NB4 (cell line): ENCODE measurements around the gene ERGIC1.
A peak's percentile ranks its signal among the peaks of the same experiment; 100 is the strongest.

Experiments
- DNase-seq: peaks from one replicate; pipeline ENCODE4 v3.0.0; 2010; ENCODE audit warnings: low read depth
- H3K4me3 ChIP-seq: one replicate; pipeline ENCODE4 v1.5.1; 2011; ENCODE audit warnings: mild to moderate bottlenecking, low read depth, low read length, moderate library complexity
- MYC ChIP-seq: IDR thresholded peaks from 2 replicates; pipeline ENCODE4 v1.6.1; 2011; ENCODE audit warnings: low read depth, low read length
- POLR2A ChIP-seq: IDR thresholded peaks from 2 replicates; pipeline ENCODE4 v1.6.1; 2011; ENCODE audit warnings: mild to moderate bottlenecking; ENCODE audit not compliant: insufficient read length; ENCODE audit errors: extremely low read depth
- TF ChIP-seq, protein P1 (sequence below): IDR thresholded peaks from 2 replicates; pipeline ENCODE4 v1.6.1; 2011; ENCODE audit warnings: low read depth, low read length
- TF ChIP-seq, protein P2 (sequence below): IDR thresholded peaks from one replicate; pipeline ENCODE4 v1.5.1; 2012; ENCODE audit warnings: low read depth, low read length

ERGIC1 gene

DNA sequence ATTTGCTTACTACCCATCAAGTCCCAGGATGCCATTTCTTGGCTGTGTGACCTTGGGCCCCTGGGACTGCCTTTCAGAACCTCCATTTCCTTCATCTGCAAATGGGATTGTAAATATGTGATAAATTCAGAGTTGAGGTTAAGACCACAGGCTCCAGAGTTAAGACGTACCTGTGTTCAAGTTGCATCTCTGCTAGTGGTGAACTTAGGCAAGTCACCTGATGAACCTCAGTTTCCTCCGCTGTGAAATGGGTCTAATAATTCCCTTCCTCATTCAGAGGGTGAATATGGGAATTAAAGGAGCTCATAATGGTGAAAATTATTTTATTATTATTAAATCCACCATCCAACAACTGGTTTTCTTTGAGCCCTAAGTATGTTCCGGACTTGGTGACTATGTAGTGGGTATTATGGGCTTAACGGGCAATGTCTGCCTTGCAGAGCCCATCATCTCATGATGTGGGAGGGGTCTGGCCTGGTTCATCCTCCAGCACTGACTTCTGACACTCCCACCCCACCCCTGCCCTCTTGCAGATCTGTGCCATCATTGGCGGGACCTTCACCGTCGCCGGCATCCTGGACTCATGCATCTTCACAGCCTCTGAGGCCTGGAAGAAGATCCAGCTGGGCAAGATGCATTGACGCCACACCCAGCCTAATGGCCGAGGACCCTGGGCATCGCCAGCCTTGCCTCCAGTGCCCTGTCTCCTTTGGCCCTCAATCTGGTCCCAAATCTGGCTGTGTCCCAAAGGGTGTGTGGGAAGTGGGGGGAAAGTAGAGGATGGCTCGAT, 116.3 kb downstream of the ERGIC1 start:
- H3K4me3 ChIP-seq: no peak overlapping the region
- TF ChIP-seq, protein P1, sequence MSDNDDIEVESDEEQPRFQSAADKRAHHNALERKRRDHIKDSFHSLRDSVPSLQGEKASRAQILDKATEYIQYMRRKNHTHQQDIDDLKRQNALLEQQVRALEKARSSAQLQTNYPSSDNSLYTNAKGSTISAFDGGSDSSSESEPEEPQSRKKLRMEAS: no peak
- TF ChIP-seq MYC (no peak), POLR2A (no peak)
- TF ChIP-seq, protein P2, sequence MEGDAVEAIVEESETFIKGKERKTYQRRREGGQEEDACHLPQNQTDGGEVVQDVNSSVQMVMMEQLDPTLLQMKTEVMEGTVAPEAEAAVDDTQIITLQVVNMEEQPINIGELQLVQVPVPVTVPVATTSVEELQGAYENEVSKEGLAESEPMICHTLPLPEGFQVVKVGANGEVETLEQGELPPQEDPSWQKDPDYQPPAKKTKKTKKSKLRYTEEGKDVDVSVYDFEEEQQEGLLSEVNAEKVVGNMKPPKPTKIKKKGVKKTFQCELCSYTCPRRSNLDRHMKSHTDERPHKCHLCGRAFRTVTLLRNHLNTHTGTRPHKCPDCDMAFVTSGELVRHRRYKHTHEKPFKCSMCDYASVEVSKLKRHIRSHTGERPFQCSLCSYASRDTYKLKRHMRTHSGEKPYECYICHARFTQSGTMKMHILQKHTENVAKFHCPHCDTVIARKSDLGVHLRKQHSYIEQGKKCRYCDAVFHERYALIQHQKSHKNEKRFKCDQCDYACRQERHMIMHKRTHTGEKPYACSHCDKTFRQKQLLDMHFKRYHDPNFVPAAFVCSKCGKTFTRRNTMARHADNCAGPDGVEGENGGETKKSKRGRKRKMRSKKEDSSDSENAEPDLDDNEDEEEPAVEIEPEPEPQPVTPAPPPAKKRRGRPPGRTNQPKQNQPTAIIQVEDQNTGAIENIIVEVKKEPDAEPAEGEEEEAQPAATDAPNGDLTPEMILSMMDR: no peak
- no peak for DNase-seq

DNA sequence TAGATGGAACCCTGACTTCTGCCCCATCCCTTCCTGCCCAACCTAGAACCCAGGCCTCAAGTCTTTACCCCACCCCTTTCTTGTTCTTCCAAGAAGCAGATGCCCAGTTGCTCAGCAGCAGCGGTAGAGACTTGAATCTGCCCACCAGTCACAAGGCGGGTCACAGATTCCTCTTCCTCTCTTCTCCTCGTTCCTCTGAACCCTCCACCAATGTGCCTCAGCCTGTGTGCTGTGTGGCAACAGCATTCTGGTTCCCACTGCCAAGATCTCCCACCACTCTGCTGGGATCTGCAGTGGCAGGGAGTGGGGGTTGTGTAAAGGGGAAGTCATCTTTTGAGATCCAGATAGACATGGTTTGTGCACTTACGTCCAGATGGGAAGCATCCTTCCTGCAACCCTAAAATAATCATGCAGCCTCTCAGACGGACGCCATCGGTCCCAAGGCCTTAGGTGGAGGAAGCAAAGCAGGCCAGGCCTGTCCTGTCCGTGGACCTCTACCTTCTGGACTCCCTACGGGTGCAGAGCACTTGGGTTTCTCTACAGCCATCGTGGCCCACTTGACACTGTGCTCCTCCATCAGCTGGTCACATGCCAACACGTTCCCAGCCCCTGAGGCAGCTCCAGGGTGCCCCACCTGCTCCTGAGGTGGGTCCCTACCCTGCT, 117.5 kb downstream of the ERGIC1 start:
- no peak for DNase-seq
- TF ChIP-seq, protein P2: no peak
- TF ChIP-seq POLR2A (no peak), MYC (no peak)
- TF ChIP-seq, protein P1: no peak
- H3K4me3 ChIP-seq: no peak overlapping the region

DNA sequence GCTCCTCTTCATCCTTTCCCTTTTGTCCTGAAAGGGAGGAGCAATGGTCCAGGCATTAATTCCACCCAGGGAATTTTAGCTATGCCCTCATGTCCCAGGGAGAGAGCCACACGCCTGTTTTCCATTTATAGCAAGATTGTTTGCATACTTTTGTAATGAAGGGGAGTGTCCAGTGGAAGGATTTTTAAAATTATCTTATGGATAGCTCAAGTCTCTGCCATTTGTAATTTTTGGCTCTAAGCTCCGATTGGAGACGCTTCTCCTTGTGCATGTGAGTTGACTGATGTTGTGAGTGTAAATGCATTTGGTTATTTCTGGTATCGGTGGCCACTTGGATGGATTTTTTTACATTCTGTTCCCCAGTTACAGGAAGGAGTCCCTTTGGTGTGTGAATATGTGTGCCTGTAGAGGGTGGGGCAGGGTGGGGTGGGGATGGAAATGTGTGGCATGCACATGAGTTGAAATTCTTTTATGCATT, 118.0 kb downstream of the ERGIC1 start:
- no peak overlapping the region for H3K4me3 ChIP-seq
- TF ChIP-seq POLR2A: no peak
- TF ChIP-seq, protein P2: no peak
- no peak for TF ChIP-seq MYC
- TF ChIP-seq, protein P1: no peak
- no peak for DNase-seq

DNA sequence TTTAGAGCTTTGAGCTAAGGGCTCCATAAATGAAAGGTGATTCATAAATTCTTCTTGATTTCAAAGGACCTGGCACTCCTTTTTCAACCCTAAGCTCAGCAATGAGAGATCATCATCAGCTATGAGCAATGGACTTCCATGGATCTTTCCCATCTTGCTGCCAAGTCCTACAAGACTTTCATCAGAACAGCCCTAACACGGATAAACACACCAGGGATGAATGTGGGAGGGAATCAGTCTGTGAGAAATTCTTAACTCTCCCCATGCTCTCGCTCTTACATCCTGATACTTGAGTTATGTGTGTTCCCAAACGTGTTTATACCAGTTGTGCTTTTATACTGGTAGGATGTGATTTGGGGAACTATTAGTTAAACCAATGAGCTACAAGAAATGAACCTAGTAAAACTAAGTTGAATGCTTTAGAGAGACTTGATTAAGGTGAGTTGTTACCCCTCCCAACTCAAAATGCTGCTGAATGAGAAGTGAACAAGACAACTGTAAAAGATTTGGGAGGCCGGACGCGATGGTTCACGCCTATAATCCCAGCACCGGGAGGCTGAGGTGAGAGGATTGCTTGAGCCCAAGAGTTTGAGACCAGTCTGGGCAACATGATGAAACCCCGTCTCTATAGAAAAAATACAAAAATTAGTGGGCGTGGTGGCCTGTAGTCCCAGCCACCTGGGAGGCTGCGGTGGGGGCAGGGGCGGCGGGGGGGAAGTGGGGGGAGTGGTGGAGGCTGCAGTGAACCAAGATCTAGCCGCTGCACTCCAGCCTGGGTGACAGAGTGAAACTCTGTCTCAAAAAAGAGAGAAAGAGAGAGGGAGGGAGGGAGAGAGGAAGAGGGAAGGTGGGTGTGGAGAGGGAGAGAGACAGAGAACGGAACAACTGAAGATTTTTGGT, 120.0 kb downstream of the ERGIC1 start:
- no peak for DNase-seq
- TF ChIP-seq POLR2A: no peak
- no peak for TF ChIP-seq MYC
- TF ChIP-seq, protein P1: no peak
- TF ChIP-seq, protein P2: no peak
- peak overlapping the region; percentile 38 for H3K4me3 ChIP-seq

DNA sequence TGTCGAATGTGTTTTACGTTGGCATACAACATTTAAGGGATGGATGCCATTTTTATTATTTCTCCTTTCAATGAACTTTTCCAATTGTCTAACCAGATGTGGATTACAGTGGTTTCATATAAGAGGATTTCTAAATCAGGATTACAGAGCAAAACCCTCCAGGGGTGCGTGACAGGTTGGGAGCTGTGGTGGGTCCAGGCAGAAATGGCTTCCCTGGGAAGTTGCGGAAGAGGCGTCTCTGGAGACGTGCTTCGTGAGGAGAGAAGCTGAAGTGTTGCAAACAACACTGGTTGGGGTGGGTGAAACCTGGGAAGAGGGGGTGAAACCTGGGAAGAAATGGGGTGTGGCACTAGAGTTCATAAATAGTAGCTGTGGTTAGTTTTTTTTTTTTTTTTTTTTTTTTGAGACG, 120.7 kb downstream of the ERGIC1 start:
- H3K4me3 ChIP-seq: peak overlapping the region; percentile 38
- peak; percentile 42 for DNase-seq
- TF ChIP-seq, protein P1: no peak
- TF ChIP-seq, protein P2: no peak
- no peak for TF ChIP-seq POLR2A
- no peak for TF ChIP-seq MYC
